OCI-M2 (cell line): Measurements from ENCODE around the gene PCDH9.

Experiments used
- DNase-seq: peaks from one replicate; lab custom pipeline; 2025; ENCODE audit not compliant: unreplicated experiment; lab: John Stamatoyannopoulos, UW

The PCDH9 gene

GRCh38 chr13:67090856-67091255, 139.3 kb downstream of the PCDH9 start:
- no peak for DNase-seq

DNA sequence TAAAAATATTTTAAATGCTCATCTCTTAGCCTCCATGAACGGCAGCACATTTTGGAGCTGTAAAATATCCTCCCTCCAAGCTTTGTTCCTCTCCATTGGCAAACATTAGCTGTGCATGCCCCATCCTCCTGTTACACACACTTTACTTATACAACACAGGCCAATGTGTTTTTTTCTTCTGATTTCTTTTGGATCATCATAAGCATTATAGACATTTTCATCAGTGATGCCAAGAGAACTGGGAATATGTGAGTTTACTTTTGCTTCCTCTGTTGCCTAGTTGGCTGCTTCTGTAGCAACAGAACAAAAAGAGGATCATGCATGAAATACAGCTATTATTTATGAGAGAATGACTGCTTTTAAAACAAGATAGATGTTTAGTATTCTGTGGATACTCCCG, 142.6 kb downstream of the PCDH9 start:
- DNase-seq: no peak

GRCh38 chr13:67086260-67086659, 143.9 kb downstream of the PCDH9 start:
- DNase-seq: no peak

DNA sequence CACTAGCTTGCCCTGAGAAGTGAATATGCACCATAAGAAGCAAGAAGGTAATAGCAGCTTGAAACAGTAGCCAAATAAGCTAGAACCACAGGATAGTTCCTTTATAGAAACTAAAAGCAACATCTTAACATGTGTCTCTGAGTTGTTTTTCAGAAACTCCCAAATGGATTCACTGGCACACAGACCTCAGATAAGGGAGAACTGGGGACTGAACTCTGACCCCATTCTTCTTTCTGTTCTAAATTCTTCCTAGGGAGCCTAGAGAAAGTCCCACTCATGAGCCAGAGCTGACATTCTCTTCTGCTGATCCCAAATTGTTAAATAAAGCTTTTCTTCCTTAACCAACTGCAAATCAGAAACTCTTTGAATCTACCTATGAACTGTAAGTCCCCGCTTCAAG, 146.1 kb downstream of the PCDH9 start:
- DNase-seq: no peak

GRCh38 chr13:67083519-67083918, 146.6 kb downstream of the PCDH9 start:
- DNase-seq: no peak

DNA sequence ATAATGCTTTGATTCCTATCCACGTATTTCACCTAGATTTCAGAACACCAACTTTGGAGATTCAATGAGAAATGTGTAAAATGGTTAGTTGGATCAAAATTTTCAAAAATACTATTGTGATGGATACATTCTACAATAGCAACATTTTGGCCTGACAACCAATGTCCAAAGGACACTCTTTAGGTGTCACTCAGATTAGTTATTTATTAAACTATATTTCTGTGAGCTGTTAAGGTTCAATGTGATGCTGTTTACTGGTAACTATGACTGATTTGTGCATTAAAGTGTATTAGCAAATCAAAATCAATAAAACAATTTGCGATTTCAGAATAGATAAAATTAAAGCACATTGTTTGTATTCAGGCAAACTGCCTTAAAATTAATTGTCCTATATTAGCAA, 149.8 kb downstream of the PCDH9 start:
- no peak for DNase-seq

- DNase-seq: no peak
Measured at GRCh38 chr13:67078062-67078461, 152.1 kb downstream of the PCDH9 start.

- no peak for DNase-seq
Measured at GRCh38 chr13:67077132-67077531, 153.0 kb downstream of the PCDH9 start.

DNA sequence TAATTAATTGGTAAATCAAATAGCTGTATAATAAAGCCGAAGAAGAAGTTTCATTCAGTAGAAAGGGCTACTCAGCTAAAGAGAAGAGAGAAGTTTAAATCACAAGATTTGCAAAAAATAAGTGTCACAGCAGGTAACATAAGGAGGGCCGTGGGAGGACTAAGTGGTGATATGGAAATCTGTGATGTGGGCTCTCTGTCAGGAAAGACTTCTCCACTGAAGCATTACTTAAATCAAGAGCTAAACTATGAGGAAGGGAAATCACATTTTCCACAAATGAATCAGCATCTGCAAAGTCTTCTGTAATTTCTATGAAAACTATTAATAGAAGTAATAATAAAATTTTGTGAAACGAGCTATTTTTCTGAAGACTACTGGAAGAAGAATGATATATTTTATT, 153.8 kb downstream of the PCDH9 start:
- DNase-seq: no peak

- no peak for DNase-seq
Measured at GRCh38 chr13:67075239-67075638, 154.9 kb downstream of the PCDH9 start.

DNA sequence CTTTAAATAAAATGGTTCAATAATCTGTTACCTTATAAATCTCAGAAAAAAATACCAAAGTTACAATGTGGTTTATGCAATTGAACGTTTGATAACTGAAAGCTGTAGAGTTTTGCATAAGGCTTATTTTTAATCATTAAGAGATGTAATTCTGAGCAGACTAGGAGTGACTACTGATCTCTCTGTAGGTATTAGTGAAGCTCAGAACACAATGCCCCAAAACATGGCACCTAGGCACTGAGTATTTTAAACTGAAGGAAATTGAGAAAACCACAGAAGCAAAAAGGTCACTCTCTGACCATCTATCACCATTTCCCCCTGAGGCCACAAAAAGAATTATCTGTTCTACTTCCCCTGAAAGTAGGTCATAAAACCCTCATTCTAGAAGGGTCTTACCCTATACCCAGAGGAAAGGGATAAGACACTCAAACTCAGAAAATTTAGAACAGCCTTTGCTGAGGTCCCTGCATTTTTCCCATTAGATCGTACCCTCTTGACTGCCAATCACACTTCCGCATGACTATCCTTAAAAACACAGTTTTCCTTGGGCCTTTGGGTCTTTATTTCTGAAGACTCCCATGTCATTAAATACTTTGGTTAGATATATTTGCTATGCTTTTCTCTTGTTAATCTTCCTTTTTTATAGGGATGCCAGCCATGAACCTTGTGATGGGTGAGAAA, 158.1 kb downstream of the PCDH9 start:
- no peak for DNase-seq

- DNase-seq: no peak
Measured at GRCh38 chr13:67070306-67070705, 159.8 kb downstream of the PCDH9 start.

GRCh38 chr13:67069117-67069767, 160.9 kb downstream of the PCDH9 start:
- DNase-seq: no peak

- no peak for DNase-seq
Measured at GRCh38 chr13:67064920-67065319, 165.2 kb downstream of the PCDH9 start.

GRCh38 chr13:67063036-67063435, 167.1 kb downstream of the PCDH9 start:
- DNase-seq: no peak

GRCh38 chr13:67062160-67062559, 168.0 kb downstream of the PCDH9 start:
- no peak for DNase-seq

GRCh38 chr13:67061750-67062149, 168.4 kb downstream of the PCDH9 start:
- no peak for DNase-seq

DNA sequence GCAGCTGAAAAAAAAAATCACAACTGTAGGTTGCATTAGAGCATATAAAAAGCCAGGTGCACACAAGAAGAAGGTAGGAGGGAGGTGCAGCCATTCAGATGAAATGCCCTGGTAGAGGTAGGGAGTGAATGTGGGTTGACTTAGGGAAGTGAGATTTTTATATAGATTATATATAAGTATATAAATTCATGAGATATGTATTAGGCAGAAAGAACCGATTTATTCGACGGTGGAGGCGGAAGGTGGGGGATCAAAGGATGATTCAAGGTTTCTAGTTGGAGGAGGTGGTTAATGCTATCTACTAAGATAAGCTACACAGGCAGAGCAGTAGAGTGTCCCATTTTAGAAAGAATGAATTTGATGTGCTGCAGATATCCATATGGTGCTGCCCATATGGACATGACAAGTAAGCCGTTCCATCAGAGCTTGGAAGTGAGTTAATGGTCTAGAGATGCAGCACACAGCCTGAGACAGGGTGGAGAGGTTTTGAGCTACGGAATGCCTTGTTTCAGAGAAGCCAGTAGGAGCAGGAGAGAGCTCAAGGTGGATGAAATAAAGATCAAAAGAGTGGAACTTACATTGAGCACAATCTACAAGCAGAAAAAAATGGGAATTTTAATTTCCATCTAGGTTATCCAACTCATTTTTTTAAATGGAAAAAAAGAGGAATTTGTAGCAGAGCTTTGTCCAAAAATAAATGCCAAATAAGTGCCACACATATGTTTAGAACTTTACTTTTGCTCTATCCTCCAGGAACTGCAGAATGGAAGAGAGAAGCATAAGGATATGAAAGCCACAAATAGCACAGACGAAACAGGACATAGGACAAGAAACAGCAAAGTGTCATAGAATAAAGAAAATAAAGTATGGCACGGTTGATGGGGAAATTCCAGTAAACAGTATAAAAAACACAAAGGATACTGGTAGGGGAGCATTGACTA, 177.3 kb downstream of the PCDH9 start:
- DNase-seq: no peak

- DNase-seq: no peak
Measured at GRCh38 chr13:67049744-67050143, 180.4 kb downstream of the PCDH9 start.

DNA sequence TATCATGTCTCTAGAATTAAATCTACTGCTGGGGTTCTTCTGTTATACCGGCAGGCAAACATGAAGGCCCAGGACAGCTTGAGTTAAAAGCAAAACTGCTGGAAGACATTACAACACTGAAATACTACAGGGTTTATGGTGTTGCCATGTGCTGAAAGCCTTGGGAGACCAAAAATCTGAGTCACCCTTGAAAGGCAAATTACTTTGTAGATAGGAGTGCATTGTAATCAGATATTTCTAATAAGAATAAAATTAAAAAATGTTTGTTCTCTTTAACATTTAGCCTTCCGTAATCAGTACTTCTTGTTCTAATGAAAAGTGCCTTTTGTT, 181.3 kb downstream of the PCDH9 start:
- DNase-seq: no peak

- DNase-seq: no peak
Measured at GRCh38 chr13:67048084-67048820, 181.9 kb downstream of the PCDH9 start.
